PFSK-1 (cell line): Measurements from ENCODE around the gene ATP6AP1.

Source experiments
- FOXP2 ChIP-seq: optimal IDR thresholded peaks from 2 replicates; pipeline ENCODE3; 2011; ENCODE audit warnings: borderline replicate concordance, control low read depth, inconsistent platforms; ENCODE audit not compliant: insufficient read depth; ENCODE audit errors: extremely low read length, extremely low read depth
- POLR2AphosphoS5 ChIP-seq: IDR thresholded peaks from 2 replicates; pipeline ENCODE4 v1.6.1; 2012; ENCODE audit warnings: low read depth, mild to moderate bottlenecking, control low read depth, low read length, moderate library complexity
- SIN3A ChIP-seq: IDR thresholded peaks from 2 replicates; pipeline ENCODE4 v1.6.1; 2012; ENCODE audit warnings: mild to moderate bottlenecking, low read length, moderate library complexity, borderline replicate concordance; ENCODE audit not compliant: insufficient read depth
- TAF1 ChIP-seq: IDR thresholded peaks from 2 replicates; pipeline ENCODE4 v1.6.1; 2012; ENCODE audit warnings: low read length, control low read depth, borderline replicate concordance; ENCODE audit not compliant: insufficient read depth
- TF ChIP-seq, protein P1 (sequence below), 2 experiments: IDR thresholded peaks; 2 replicates each; pipeline versions ENCODE4 v1.6.1 to v1.8.0; 2011 to 2012; ENCODE audit warnings: low read depth in 2 of 2, low read length in 2 of 2, control low read depth in 1 of 2, inconsistent platforms in 1 of 2, mild to moderate bottlenecking in 1 of 2, moderate library complexity in 1 of 2; ENCODE audit not compliant: insufficient read depth in 1 of 2

ATP6AP1 gene

GRCh38 chrX:154466907-154467306 lies 38.4 kb downstream of the ATP6AP1 start:
- no peak for TF ChIP-seq SIN3A
- TF ChIP-seq, protein P1, sequence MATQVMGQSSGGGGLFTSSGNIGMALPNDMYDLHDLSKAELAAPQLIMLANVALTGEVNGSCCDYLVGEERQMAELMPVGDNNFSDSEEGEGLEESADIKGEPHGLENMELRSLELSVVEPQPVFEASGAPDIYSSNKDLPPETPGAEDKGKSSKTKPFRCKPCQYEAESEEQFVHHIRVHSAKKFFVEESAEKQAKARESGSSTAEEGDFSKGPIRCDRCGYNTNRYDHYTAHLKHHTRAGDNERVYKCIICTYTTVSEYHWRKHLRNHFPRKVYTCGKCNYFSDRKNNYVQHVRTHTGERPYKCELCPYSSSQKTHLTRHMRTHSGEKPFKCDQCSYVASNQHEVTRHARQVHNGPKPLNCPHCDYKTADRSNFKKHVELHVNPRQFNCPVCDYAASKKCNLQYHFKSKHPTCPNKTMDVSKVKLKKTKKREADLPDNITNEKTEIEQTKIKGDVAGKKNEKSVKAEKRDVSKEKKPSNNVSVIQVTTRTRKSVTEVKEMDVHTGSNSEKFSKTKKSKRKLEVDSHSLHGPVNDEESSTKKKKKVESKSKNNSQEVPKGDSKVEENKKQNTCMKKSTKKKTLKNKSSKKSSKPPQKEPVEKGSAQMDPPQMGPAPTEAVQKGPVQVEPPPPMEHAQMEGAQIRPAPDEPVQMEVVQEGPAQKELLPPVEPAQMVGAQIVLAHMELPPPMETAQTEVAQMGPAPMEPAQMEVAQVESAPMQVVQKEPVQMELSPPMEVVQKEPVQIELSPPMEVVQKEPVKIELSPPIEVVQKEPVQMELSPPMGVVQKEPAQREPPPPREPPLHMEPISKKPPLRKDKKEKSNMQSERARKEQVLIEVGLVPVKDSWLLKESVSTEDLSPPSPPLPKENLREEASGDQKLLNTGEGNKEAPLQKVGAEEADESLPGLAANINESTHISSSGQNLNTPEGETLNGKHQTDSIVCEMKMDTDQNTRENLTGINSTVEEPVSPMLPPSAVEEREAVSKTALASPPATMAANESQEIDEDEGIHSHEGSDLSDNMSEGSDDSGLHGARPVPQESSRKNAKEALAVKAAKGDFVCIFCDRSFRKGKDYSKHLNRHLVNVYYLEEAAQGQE (IDR thresholded peaks at IDR 0.05; ENCODE audit: insufficient read depth in 1 of 2, low read depth in 2 of 2, low read length in 2 of 2) = no peak
- no peak for TF ChIP-seq FOXP2
- no peak for TF ChIP-seq TAF1
- no peak for TF ChIP-seq POLR2AphosphoS5

DNA sequence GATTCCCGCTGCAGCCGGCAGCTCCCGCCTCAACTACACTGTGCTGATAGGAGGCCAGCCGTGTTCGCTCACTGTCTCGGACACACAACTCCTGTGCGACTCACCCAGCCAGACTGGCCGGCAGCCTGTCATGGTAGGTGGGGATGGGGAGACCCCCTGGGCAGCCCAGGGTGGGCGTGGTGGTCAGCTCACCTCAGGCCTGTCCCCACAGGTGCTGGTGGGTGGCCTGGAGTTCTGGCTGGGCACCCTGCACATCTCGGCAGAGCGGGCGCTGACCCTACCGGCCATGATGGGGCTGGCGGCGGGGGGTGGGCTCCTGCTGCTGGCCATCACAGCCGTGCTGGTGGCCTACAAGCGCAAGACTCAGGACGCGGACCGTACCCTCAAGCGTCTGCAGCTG lies 39.1 kb downstream of the ATP6AP1 start:
- TF ChIP-seq, protein P1 (IDR thresholded peaks at IDR 0.05; ENCODE audit: insufficient read depth in 1 of 2, low read depth in 2 of 2, low read length in 2 of 2) = no peak
- TF ChIP-seq TAF1 (no peak), POLR2AphosphoS5 (no peak), SIN3A (no peak), FOXP2 (no peak)

GRCh38 chrX:154468217-154468616 lies 39.7 kb downstream of the ATP6AP1 start:
- TF ChIP-seq SIN3A (no peak), FOXP2 (no peak), TAF1 (no peak), POLR2AphosphoS5 (no peak)
- TF ChIP-seq, protein P1 (IDR thresholded peaks at IDR 0.05; ENCODE audit: insufficient read depth in 1 of 2, low read depth in 2 of 2, low read length in 2 of 2) = no peak

DNA sequence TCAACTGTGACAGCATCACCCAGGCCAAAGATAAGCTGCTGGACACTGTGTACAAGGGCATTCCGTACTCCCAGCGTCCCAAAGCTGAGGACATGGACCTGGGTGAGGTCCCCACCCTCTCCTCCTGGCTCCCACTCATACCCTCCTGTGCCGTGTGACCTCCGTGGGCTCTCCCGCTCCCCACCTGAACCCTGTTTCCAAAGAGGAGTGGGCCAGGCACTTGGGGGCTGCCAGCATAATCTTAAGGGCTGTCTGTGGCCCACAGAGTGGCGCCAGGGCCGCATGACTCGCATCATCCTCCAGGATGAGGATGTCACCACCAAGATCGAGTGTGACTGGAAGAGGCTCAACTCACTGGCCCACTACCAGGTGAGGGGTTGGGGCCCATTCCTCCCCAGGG lies 40.6 kb downstream of the ATP6AP1 start:
- no peak for TF ChIP-seq TAF1
- TF ChIP-seq, protein P1 (IDR thresholded peaks at IDR 0.05; ENCODE audit: insufficient read depth in 1 of 2, low read depth in 2 of 2, low read length in 2 of 2) = no peak
- no peak for TF ChIP-seq FOXP2
- TF ChIP-seq POLR2AphosphoS5 = no peak
- no peak for TF ChIP-seq SIN3A

GRCh38 chrX:154469880-154470279 lies 41.4 kb downstream of the ATP6AP1 start:
- TF ChIP-seq TAF1 = no peak
- TF ChIP-seq SIN3A = no peak
